SIG-M5 treated with dmso at 0.1 percent for 504 hours (cell line): Measurements from ENCODE around the gene ATXN1.
A peak's percentile ranks its signal among the peaks of the same experiment; 100 is the strongest.

ENCODE experiments used
- DNase-seq: peaks from one replicate; lab custom pipeline; 2025; ENCODE audit not compliant: unreplicated experiment; lab: John Stamatoyannopoulos, UW

The ATXN1 gene

DNA sequence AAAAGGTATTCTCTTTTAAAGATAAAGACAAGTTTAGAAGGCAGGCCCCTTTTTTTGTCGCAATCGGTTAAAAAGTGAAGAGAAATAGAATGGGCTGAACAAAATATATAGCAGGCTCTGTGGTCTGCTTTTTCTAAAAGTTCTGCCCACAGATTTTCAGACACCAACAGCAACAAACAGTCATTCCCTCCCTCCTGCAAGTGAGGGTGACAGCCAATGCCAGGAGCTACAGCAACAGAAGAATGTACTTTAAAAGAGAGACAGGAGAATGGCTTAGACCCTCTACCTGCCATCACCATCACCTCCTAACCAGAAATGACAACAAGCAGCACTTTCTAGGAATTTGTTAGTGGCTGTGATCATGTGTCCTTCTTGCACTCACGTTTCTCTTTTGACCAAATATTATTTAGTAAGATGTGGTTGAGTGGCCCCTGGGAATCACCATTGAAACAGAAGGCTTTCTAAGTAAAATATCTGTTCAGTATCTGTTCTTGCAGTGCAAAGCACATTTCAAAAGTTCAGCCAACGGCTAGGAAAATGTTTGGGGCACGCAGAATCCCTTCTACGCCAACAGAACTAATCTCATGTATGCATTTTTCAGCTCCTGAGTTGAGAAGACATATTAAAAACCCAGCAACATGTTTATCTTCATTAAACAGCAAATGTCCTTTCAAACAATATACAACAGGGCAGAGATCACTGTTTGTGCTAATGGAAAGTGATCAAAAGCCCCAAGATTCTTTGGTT, 248.5 kb downstream of the ATXN1 start:
- DNase-seq, result no peak

DNA sequence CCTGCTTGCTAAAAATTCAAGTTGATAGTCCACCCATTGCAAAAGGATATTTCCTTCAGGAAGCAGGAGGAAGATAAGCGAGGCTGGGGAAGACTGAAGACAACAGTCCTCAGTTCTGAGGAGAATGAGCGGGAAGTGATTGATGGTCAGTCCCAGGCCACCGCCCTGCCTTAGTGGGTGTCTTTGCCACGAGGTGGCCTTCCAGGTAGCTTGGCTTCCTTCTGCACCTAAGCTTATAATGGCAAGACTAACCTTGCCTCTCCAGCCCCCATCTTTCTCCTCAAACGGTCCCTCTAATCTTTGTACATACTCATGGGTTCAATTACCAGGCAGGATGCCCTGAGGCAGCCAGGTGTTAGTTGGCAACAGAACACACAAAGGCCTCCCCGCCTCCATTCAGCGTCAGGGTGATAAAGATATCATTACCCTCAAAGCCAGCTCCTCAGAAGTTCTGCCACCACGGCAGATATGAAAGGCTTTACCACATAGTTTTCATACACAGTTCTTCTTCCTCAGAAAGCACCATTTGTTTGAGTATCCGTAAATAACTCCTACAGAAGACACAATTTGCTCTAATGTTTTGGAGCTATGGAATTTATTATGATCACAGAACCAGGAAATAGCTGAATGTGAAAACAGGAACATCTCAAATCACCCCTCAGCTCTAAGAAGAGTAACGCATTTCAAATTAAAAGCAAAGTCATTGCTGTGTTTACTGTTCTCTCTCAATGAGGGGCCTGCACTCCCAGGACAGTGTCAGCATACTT, 249.4 kb downstream of the ATXN1 start:
- DNase-seq, result no peak

DNA sequence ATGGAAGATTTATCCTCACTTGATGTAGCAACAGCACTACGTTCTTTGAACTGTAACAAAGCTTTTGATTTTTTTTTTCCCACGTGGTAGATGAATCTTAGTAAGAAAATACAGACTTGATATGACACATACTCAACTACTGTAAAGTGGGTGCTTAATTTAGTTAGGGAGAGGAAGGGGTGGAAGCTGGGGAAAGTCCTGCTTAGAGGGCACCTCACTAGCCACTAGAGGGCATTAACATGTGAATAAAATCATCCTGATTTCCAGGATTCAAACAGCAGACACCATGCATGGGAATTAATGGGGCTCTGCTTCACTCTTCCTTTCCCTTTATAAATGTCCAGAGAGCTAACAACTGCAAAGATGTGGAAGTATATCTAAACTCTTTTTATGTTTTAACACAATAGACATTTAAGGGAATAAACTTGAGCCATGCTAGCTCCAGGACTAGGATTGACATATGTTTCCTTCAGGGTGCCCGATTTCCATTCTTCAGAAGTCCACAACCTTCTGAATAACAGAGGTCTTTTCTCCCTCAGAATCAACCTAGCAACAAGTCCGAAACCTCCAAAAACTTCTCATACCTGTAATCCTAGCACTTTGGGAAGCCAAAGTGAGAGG, 250.1 kb downstream of the ATXN1 start:
- DNase-seq, result peak; percentile 26

DNA sequence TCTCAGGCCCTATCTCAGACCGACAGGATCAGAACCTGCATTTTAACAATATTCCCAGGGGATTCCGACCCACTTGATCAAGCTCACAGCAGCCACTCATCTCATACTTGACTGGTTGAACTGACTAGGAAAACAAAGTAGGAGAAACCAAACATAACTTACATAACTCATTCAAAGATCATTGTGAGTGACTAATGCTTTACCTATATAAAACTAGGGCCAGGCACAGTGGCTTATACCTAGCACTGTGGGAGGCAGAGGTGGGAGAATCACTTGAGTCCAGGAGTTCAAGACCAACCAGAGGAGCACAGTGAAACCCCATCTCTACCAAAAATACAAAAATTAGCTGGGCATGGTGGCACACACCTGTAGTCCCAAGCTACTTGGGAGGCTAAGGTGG, 251.0 kb downstream of the ATXN1 start:
- DNase-seq, result no peak

DNA sequence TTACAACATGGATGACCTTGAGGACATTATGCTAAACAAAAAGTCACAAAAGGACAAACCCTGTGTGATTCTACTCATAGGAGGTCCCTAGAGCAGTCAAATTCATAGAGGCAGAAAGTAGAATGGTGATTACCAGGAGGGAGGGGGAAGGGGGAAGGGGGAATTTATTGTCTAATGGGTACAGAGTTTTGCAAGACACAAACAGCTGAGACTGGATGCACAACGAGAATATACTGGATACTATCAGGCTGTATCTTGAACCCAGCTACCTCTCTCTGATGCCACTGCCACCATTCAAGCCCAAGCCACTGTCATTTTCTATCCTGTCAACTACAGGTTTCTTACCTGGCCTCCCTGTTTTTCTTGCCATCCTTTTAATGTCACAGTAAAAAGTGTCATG, 252.3 kb downstream of the ATXN1 start:
- no peak for DNase-seq

DNA sequence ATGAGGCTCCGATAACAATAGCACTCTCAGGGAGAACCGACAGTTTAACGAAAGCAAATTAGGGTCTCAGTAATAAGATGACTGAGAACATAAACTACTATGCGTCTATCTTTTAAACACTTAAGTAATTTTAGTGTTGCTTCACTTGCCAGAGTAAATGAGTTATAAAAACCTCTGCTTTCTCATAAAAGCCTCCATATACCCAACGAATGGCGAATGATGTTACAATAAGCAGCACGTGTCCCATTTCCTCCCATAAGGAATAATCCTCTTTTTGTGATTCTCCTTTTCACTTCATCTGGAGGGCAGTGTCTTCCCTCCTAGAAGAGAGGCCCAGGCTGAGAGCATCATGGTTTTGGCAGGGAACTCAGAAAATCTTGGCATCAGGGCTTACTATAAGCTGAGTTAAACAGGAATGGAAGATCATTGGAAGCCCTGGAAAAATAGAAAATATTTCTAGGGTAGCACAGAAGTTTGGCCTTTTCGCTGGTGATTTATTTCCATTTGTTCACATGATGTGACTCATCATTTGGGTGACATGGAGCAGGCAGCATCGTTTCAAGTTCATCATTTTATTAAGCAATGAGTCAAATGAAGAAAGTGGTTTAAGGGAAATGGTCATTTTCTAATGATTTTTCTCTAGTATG, 255.4 kb downstream of the ATXN1 start:
- DNase-seq, result no peak

DNA sequence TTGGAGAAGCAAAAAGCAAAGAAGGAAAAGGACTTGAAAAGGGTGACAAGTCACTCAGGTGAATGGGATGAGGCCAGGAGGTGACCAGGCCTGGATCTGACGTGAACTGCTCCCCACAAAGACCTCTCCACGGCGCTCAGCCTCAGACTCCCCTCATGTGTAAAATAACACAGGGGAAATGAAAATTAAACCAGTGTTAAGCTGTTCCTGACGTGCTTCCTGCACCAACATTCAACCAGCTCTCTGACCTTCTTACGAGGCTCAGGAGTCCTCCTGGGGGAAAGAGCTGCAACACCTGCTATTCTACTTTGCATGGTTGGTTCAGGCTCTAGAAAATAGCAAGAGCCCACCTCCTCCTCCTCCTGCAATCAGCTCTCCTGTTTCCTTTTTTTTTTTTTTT, 256.7 kb downstream of the ATXN1 start:
- DNase-seq, result no peak

DNA sequence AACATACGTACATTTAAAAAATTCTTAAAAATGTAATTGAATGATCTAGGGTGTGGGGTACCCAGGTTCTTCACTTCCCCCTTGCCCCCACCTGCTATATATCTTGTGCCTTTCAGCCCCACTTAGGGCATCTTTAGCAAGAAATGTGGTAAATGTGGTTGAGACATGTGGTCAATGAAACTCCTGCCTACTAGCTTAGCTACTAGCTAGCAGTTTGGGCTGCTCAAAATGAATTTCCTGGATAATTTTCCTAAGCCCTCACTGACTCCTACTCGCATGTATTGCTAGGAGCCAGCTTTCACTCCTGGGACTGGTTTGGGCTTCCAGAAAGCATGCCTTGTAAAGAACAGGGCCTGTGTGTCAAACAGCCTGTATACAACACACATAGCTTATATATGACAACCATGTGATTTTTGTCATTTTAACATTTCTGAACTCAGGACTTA, 257.3 kb downstream of the ATXN1 start:
- peak; percentile 70 for DNase-seq

DNA sequence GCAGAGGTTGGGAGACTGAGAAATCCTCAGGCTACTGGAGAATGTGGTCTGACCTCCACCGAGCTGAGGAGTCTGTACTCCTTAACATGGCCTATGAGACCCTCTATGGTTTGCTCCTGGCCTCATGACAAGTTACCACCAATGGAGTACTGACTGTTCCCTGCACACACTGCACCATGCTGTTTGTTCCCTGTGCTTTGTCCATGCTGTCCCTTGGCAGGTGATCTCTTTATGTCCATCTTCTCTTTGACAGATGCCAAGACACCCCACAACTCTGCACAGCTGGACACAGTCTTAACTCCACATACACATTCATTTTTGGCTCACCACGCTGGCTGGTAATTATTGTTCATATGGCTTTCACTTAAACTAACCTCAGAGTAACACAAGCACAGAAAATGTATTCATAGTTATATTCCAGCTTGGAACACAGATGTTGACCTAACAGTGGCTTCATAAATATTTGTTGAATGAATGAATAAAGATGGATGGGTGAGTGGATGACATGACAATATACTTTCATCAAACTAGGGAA, 258.0 kb downstream of the ATXN1 start:
- DNase-seq, result no peak

DNA sequence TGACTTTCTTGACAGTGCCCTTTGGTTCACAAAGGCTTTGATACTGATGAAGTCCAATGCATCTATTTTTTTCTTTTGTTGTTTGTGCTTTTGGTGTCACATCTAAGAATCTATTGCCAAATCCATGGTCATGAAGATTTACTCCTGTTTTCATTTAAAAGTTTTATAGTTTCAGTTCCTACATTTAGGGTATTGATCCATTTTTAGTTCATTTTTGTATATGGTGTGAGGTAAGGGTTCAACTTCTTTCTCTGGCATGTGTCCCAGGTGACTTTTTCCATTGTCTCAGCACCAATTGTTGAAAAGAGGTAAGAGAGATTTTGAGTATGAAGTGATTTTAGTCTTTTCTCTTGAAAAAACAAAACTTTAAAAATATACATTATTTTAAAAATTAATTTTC, 262.3 kb downstream of the ATXN1 start:
- peak; percentile 14 for DNase-seq

DNA sequence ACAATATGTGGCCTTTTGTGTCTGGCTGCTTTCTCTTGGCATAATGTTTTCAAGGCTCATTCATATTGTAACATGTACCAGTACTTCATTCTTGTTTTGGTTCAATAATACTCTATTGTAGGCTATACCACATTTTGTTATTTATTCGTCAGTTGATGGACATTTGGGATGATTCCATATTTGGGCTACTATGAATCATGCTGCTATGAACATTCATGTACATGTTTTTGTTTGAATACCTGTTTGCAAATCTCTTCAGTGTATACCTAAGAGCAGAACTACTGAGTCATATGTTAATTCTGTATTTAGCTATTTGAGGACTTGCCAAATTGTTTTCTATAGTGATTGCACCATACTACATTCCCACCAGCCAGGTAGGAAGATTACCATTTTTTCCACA, 263.0 kb downstream of the ATXN1 start:
- no peak for DNase-seq

DNA sequence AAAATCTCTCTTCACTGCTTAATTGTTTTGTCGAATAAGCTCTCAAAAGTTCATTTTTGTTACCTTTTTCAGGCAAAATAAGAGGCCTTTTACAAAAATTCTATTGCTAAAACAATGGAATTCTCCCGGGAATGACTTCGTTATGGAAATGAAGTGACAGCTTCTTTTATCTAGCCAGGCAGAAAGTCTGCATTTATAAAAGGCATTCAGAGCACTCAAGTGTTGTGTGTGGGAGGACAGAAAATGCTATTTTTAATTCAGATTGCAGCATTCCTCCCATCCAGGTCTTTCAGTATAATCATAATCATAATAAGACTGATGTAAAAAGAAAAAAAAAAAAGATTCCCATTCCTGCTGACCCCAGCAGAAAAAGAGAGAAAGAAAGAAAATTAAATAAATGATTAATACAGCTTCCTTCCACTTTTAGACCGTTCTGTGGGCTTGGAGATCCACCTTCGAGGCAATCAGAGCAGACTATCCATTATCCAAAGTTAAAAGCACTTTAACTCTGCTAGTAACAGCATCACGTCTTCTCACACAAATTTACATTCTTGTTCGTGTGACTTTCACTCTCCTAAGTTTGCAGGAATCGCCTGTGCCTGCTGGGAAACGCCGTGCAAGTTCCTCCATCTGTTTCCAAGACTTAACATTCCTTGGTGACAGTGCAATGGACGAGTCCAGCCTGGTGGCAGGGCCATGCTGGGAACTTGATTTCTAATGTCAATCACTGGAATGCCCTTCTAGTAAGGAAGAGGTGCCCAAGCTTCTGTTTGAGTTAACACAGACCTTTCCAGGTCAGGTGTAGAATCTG, 264.1 kb downstream of the ATXN1 start:
- no peak for DNase-seq

DNA sequence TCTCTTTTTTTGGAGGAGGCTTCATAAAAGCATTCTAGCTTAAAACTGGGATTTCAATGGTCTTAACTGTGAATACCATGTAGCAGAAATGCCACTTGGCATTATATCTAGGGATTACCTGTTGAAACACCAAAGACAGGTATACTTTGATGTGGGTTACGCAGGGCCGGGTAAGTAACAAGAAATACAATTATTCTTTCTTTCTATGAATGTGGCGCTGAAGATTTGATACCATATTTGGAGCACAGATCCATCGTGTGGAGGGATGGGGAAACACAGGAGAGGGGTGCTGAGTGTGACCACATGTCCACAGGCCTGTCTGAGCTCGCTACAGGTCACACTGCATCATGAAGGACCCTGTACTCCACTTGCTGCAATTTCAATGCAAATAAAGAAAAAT, 265.1 kb downstream of the ATXN1 start:
- no peak for DNase-seq

DNA sequence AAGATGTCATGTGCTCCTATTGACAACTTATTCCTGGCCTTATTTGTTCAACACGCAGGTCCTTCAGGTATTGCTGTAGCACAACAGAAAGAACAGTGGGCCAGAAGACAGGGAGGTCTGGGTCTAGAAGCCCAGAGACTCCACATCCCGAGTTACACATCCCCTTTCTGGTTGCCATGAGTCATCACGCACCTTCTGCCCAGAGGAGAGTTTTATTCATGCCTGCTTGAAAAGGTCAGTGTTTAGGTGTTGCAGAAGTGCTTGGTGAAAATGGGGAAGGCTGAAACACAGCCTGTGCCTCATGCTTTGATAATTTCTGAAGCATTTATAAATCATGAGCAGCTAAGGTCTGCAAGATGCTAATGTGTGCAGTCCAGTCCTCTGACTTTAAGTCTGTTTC, 266.5 kb downstream of the ATXN1 start:
- peak; percentile 20 for DNase-seq

DNA sequence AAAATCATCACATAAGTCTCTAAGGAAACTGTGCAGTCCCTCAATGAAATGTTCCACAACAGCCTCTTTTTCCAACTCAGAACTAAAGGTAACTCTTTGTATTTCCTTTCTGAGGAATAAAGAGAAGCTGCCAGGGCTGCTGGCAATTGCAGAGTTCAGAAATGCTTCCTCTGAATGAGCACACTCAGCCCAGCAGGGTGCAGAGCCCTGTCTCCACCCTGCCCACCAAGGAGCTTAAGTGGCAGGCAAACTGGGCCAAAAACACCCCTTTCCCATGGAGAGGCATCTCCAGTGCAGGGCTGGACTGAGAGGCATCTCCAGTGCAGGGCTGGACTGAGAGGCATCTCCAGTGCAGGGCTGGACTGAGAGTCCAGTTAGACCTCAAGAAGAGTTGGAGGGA, 267.5 kb downstream of the ATXN1 start:
- no peak for DNase-seq

DNA sequence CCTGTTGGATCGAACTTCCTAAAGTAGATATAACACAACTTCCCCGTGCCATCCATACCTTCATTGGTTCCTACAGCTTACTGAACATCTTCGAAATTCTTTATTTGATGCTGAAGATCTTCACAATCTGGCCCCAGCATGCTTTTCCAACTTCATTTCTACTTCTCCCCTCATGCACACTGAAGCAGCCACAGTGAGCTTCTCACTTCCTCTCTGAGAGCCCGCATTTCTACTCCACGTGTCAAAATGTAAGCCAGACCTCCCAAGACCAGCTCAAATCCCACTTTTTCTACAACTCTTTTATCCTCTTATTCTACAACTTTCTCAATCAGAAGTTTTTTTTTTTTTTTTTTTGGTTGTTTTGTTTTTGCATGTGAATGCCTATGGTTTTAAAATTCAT, 268.1 kb downstream of the ATXN1 start:
- peak; percentile 36 for DNase-seq

DNA sequence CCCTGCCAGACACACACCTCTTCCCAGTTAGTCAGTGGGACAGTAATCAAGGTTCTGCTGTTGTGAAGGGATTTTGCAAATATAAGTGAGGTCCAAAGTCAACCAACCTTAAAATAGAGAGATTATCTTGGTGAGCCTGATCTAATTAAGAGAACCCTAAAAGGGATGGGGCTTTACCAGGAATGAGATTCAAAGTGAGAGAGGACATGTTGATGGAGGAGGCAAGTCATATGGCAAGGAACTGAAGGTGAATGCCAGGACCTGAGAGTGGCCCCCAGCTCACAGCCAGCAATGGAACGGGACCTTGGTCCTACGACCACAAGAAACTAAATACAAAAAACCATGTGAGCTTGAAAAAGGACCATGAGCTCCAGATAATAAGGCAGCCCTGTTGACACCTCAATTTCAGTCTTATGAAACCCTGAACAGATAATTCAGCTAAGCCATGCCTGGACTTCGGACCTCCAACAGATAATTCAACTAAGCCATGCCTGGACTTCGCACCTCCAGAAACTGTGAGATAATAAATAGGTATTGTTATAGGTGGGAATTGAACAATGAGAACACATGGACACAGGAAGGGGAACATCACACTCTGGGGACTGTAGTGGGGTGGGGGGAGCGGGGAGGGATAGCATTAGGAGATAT, 269.5 kb downstream of the ATXN1 start:
- no peak for DNase-seq

DNA sequence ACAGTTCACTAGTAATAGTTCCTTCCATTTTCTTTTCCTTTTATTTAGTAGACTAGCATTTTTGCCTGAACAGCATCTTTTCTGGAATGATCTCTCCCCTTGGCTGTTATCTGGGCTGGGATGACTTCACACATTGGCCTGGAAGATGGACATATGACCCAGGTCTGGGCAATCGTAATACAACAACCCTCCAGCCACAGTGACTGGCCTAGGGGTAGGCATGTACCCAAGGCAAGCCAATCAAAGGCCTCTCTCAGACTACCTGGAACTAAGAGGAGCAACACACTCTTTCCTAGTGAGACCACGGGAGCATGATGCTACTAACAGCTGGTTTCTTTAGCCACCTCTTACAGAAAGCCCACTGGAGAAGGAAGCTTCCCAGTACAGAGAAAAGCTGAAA, 270.6 kb downstream of the ATXN1 start:
- DNase-seq, result no peak

DNA sequence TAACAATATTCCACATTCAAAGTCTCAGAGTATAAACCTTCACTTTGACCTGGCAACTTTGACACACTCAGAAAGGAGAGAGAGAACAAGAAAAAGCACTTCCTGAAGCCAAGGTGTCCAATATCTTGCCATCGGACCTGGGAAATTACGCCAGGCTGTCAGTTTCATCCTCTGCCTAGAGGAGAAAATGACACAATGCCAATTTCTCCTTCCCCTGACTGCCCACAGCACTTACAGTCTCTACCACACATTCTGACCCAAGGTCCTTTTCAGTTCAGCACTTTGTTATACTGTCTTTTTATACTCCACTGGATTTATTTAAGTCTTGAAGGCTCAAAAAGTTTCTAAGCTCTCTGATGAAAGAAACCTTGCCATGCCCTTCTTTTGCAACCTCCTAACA, 272.4 kb downstream of the ATXN1 start:
- no peak for DNase-seq
